Astrocyte of the spinal cord (primary cell): ENCODE results near the gene TRIM13.
"Not testable (repeated sequence)": the region's sequence is repeated elsewhere in the genome, so short reads cannot be mapped to it uniquely, and the experiment has no call there.

Experiments used
- DNase-seq: peaks from one replicate; pipeline ENCODE4 v3.0.0; 2011; ENCODE audit warnings: low read depth, low spot score
- H3K4me3 ChIP-seq: 2 replicates; pipeline ENCODE4 v1.5.1; 2011; ENCODE audit warnings: low read depth, mild to moderate bottlenecking, low read length, moderate library complexity
- in situ Hi-C: cut with HindIII; loops from 2 replicates; pipeline ENCODE4 v1.10.0; 2017; ENCODE audit warnings: low sequenced_read_pairs
- TF ChIP-seq, protein P1 (sequence below): IDR thresholded peaks from 2 replicates; pipeline ENCODE4 v1.5.1; 2012; ENCODE audit warnings: low read depth, mild to moderate bottlenecking, low read length, inconsistent platforms

The TRIM13 gene

DNA sequence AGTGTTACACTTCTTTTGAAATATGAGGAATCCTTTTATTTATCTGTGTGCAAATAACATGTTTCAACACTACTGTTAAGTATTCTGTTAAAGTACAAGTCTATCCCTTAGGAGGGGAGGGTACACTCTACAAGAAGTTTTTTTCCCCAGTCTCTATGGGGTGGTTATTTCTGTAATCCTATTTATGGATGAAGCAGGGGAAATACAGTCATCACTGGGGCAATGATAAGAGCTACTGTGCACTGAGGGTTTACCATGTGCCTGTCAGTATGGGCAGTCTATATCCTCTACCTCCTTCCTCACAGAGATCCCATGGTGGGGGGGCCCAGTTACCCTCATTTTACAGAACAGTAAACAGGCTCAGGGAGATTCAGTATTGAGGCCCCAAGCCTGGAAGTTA, 16.6 kb upstream of the TRIM13 start:
- no peak for DNase-seq
- TF ChIP-seq, protein P1, sequence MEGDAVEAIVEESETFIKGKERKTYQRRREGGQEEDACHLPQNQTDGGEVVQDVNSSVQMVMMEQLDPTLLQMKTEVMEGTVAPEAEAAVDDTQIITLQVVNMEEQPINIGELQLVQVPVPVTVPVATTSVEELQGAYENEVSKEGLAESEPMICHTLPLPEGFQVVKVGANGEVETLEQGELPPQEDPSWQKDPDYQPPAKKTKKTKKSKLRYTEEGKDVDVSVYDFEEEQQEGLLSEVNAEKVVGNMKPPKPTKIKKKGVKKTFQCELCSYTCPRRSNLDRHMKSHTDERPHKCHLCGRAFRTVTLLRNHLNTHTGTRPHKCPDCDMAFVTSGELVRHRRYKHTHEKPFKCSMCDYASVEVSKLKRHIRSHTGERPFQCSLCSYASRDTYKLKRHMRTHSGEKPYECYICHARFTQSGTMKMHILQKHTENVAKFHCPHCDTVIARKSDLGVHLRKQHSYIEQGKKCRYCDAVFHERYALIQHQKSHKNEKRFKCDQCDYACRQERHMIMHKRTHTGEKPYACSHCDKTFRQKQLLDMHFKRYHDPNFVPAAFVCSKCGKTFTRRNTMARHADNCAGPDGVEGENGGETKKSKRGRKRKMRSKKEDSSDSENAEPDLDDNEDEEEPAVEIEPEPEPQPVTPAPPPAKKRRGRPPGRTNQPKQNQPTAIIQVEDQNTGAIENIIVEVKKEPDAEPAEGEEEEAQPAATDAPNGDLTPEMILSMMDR = no peak
- no peak overlapping the region for H3K4me3 ChIP-seq
- in situ Hi-C loops = no loop called here

DNA sequence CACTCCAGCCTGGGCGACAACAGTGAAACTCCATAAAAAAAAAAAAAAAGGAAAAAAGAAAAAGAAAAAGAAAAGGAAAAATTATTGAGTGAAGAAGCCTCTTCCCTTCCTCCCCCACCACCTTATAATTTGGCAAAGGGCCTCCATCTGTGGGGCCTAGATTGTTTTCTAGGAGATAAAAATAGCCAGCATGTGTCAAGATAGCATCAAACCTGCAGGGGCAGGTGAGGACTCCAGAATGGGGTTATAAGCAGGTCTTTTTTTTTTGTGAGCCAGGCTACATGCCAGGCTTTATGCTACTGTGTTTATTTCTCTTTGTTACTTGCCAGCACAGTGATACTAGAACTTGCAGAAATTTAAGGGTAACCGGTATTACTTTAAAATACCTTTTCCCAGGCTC, 11.7 kb upstream of the TRIM13 start:
- in situ Hi-C loops = no loop called here

DNA sequence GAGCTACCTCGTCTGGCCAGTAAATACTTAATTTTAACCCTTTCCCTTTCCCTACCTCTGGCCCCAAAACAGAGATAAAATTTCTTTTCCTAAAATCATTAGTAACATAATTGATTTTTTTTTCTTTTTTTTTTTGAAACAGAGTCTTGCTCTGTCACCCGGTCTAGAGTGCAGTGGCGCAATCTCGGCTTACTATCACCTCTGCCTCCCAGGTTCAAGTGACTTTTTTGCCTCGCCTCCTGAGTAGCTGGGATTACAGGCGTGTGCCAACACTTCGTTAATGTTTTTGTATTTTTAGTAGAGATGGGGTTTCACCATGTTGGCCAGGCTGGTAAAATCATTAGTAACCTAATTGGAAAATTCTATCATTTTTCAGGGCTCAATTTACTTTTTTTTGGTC, 10.4 kb upstream of the TRIM13 start:
- H3K4me3 ChIP-seq = no peak overlapping the region
- in situ Hi-C loops = no loop called here
- TF ChIP-seq, protein P1 = no peak
- DNase-seq = no peak

More for the DNA sequence above, 11.7 kb upstream of the TRIM13 start:
- TF ChIP-seq, protein P1 = no peak
- no peak overlapping the region for H3K4me3 ChIP-seq
- DNase-seq = no peak

DNA sequence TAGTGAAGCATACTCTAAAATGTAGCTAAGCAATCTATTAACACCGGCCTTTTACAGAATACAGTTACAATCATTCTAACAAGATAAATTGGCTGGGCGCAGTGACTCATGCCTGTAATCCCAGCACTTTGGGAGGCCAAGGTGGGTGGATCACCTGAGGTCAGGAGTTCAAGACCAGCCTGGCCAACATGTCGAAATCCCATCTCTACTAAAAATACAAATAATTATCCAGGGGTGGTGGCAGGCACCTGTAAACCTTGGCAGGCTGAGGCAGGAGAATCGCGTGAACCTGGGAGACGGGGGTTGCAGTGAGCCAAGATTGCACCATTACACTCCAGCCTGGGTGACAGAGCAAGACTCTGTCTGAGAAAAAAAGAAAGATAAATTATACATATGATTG, 6.2 kb upstream of the TRIM13 start:
- in situ Hi-C loops, DNase-seq, H3K4me3 ChIP-seq: not testable (repeated sequence)

DNA sequence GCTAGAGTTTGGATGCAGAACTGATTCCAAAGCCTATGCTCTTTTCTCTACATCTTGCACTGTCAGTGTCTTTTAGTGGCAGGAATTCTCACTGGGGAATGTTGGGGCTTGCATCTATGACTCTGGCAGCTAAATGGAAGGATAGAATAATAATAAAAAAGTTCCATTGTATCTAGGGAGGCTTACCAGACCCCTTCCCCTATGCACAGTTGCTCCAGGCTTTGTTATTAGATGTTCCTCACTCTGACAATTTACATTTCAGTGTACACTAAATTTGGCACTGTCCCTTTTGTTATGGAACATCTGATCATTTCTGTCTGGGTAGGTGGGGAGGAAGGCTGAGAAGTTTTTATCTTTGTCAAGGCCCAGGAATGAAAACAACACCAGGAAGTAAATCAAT, 3.7 kb upstream of the TRIM13 start:
- TF ChIP-seq, protein P1 = no peak
- in situ Hi-C loops = no loop called here
- H3K4me3 ChIP-seq = no peak overlapping the region
- no peak for DNase-seq

DNA sequence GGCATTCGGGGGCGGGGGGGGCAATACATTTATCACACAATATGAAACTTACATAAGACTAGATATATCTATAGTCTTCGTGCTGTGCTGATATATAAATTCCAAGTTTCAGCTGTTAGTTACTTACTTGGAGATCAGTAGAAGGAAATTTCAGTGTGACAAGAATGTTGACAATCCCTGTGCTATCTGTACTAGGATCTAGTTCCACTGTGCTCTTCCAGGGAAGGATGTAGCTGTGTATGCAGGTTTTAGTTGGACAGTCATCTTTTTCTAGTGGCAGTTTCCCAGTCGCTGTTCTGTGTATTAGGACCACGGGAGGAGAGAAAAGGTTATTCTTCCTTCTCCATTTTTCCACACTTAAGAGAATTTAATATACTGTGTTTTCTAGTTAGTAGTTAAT, 3.2 kb upstream of the TRIM13 start:
- H3K4me3 ChIP-seq = no peak overlapping the region
- TF ChIP-seq, protein P1 = no peak
- in situ Hi-C loops = no loop called here
- no peak for DNase-seq

DNA sequence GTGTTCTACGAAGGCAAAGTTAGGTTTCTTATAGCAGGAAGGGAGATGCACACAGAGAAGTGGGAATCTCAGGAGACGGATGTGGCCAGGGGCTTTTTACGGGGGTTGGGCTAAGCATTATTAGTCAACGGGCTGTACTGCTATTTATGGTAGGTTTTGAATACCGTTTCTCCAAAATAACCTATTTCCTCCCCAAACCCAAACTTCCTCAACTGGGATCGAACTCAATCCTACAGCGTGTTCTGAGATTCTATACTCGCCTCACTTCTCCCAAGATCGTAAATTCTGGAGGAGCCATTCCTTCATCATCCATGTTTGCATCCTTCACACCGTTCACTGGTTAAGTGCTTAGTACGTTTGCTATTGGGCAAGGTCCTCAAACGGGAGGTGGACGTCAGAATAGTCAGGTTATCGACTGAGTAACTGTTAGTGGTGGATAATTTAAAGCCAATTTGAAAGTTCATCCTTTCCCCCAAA, 1.2 kb upstream of the TRIM13 start:
- in situ Hi-C loops = no loop called here
- DNase-seq = peak; percentile 40
- TF ChIP-seq, protein P1 = no peak
- peak overlapping the region; percentile 61 for H3K4me3 ChIP-seq
